Sigmoid colon (tissue), 7 donors: ENCODE measurements around the gene SLC9C2. TPM values are rescaled to one million over a fixed set of nuclear protein-coding genes. Genes with fewer than 3 reads are reported as not detected.

Source experiments
- DNase-seq: peaks from one replicate; pipeline ENCODE4 v3.0.0-alpha.2; 2019
- H3K27ac ChIP-seq, 4 donors: fragments of 200-600 bp; sonication (generic); one replicate each; pipeline ENCODE4 v1.5.1; 2016 to 2019; ENCODE audit warnings: mild to moderate bottlenecking in 1 of 4
- H3K27me3 ChIP-seq, 3 donors: fragments of 200-600 bp; sonication (generic); one replicate each; pipeline ENCODE4 v1.5.1; 2019; ENCODE audit warnings: mild to moderate bottlenecking in 1 of 3
- H3K36me3 ChIP-seq, 4 donors: fragments of 200-600 bp; sonication (generic); one replicate each; pipeline ENCODE4 v1.5.1; 2016 to 2019
- H3K4me1 ChIP-seq, 4 donors: fragments of 200-600 bp; sonication (generic); one replicate each; pipeline ENCODE4 v1.5.1; 2017 to 2019
- H3K4me3 ChIP-seq, 4 donors: fragments of 200-600 bp; sonication (generic); one replicate each; pipeline ENCODE4 v1.5.1; 2017 to 2019; ENCODE audit warnings: mild to moderate bottlenecking in 2 of 4, moderate library complexity in 1 of 4
- H3K9me3 ChIP-seq, 4 donors: fragments of 200-600 bp in 3 of 4; sonication (generic) in 3 of 4; one replicate each; pipeline versions ENCODE4 v1.5.1 to v1.6.1; 2013 to 2019
- EP300 ChIP-seq, 4 donors: sonication (generic); formaldehyde crosslinking; IDR thresholded peaks; one replicate each; pipeline ENCODE4 v1.6.1; 2017; ENCODE audit warnings: antibody characterized with exemption in 4 of 4
- POLR2A ChIP-seq, 2 donors: fragments of 450-650 bp; IDR thresholded peaks; one replicate each; pipeline ENCODE4 v1.6.1; 2016; ENCODE audit warnings: antibody characterized with exemption in 2 of 2, mild to moderate bottlenecking in 2 of 2, moderate library complexity in 2 of 2
- POLR2AphosphoS5 ChIP-seq, 4 donors: sonication (generic); formaldehyde crosslinking; IDR thresholded peaks; one replicate each; pipeline ENCODE4 v1.6.1; 2017; ENCODE audit warnings: antibody characterized with exemption in 4 of 4
- WGBS, 2 donors: extraction: QIAGEN DNeasy Blood & Tissue Kit; methylation state at CpG; one replicate each; pipeline ENCODE4 v1.1.7; 2013; 5-methylcytosine and 5-hydroxymethylcytosine counted together
- intact Hi-C: fragments of 100-400 bp; cut with DNase I; formaldehyde crosslinking; loops from one replicate; pipeline ENCODE4 v1.15.1; 2023
- polyA plus RNA-seq, 3 donors: library from polyadenylated mRNA; stranded (reverse); fragments of 200-250 nt; gene quantifications; one replicate each; pipeline ENCODE4 v1.2.3, GENCODE V29; 2013
- total RNA-seq, 4 donors: library from RNA; depleted of rRNA; stranded (reverse); fragments of >200 nt; gene quantifications; one replicate each; pipeline ENCODE4 v1.1.0, GENCODE V29; 2016
- TF ChIP-seq, protein P1 (sequence below), 4 experiments: fragments of 450-650 bp in 3 of 4; fragments of 200-600 bp in 1 of 4; IDR thresholded peaks; one replicate each; pipeline ENCODE4 v1.5.1; 2016 to 2019; ENCODE audit warnings: antibody characterized with exemption in 4 of 4, mild to moderate bottlenecking in 3 of 4, moderate library complexity in 2 of 4
- donor health status: healthy with polysubstance abuse.
- donor health status: Bipolar disorder and iron deficiency.
- donor health status: healthy.

Gene SLC9C2
- total and polyA plus RNA-seq, 7 donors = not detected

DNA sequence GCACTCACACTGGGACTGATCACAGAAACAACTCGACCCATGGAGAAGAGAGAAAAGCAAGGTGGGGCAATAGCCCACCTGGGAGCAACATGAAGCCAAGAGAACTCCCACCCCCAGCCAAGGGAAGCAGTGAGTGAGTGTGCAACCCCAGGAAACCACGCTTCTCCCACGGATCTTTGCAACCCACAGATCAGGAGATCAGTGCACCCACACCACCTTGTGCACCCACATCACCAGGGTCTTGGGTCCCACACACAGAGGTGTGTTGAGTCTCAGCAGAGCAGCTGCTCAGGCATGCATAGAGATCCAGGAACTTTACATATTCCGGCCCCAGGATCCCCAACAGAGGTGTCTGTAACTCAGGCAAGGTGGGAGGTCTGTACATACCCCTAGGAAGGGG, 143.0 kb downstream of the SLC9C2 start:
- no peaks in the 10 kb centered on the region for H3K4me1 ChIP-seq
- no peaks in the 10 kb centered on the region for H3K9me3 ChIP-seq
- WGBS, 2 donors = 80 to 86% methylated on average over 4 of the region's 4 CpGs
- H3K4me3 ChIP-seq = no peak overlapping the region
- no peak overlapping the region for H3K27ac ChIP-seq
- intact Hi-C loops = no loop called here
- TF ChIP-seq POLR2A (IDR thresholded peaks at IDR 0.05) (no peak), EP300 (IDR thresholded peaks at IDR 0.05) (no peak), POLR2AphosphoS5 (IDR thresholded peaks at IDR 0.05) (no peak)
- TF ChIP-seq, protein P1, sequence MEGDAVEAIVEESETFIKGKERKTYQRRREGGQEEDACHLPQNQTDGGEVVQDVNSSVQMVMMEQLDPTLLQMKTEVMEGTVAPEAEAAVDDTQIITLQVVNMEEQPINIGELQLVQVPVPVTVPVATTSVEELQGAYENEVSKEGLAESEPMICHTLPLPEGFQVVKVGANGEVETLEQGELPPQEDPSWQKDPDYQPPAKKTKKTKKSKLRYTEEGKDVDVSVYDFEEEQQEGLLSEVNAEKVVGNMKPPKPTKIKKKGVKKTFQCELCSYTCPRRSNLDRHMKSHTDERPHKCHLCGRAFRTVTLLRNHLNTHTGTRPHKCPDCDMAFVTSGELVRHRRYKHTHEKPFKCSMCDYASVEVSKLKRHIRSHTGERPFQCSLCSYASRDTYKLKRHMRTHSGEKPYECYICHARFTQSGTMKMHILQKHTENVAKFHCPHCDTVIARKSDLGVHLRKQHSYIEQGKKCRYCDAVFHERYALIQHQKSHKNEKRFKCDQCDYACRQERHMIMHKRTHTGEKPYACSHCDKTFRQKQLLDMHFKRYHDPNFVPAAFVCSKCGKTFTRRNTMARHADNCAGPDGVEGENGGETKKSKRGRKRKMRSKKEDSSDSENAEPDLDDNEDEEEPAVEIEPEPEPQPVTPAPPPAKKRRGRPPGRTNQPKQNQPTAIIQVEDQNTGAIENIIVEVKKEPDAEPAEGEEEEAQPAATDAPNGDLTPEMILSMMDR (IDR thresholded peaks at IDR 0.05) = no peak
- H3K36me3 ChIP-seq = peaks cover 0 to 30% (median 18%) of the 10 kb centered on the region in 4 donors
- DNase-seq = no peak
- H3K27me3 ChIP-seq = no peaks in the 10 kb centered on the region

DNA sequence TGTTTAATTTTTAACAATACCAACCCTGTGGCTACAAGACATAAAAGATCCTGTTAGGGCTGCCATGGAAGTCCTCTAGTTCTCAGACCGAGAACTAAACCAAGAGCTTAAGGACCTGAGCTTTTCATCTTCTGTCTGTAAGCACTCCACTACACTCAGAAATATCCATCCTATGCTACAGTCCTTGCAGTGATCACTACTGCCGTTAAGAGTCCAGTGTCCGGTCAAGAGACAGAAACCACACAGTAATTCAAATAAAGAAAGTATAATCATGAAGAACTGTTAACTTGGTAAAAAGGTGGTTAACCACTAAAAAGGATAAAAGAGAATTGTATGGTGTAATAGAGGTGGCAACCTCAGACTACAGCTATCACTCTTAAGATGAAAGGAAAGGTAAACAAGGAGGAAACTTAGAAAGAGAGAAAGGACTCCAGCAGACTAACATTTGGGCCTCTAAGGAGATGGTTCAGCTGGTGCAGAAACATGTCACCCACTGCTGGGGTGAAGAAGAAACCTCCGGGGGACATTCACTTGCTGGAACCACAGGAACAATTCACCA, 147.8 kb downstream of the SLC9C2 start:
- Histone ChIP-seq H3K27me3 (no peaks in the 10 kb centered on the region), H3K4me3 (no peak overlapping the region), H3K36me3 (peaks cover 0 to 6% (median 4%) of the 10 kb centered on the region in 4 donors), H3K4me1 (peaks cover 0 to 14% (median 10%) of the 10 kb centered on the region in 4 donors), H3K9me3 (no peaks in the 10 kb centered on the region), H3K27ac (no peak overlapping the region)
- intact Hi-C loops = no loop called here
- DNase-seq = no peak
- no peak for TF ChIP-seq POLR2AphosphoS5 (IDR thresholded peaks at IDR 0.05)
- TF ChIP-seq POLR2A (IDR thresholded peaks at IDR 0.05) = no peak
- no peak for TF ChIP-seq EP300 (IDR thresholded peaks at IDR 0.05)
- TF ChIP-seq, protein P1 (IDR thresholded peaks at IDR 0.05) = no peak
- WGBS, 2 donors = 76 to 91% methylated on average over 4 of the region's 4 CpGs

DNA sequence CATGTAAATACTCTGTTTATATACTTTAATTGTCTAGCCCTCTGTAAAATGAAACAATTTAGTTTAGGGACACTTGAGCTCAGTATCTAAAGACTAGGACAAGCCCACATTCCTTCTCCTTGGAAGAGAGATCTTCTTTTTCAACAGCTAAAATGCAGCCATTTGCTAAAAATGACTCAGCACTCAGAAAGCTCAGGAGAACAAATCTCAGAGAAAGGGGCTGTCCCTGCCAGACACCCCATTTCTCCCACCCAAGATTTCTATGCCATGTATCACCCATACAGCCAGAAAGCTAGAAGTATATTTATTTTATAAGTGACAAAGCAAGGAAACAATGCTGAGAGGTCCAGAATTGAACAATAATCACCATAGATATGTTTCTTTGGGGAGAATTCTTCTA, 148.9 kb downstream of the SLC9C2 start:
- TF ChIP-seq EP300 (IDR thresholded peaks at IDR 0.05) (no peak), POLR2AphosphoS5 (IDR thresholded peaks at IDR 0.05) (no peak), POLR2A (IDR thresholded peaks at IDR 0.05) (no peak)
- TF ChIP-seq, protein P1 (IDR thresholded peaks at IDR 0.05) = no peak
- Histone ChIP-seq H3K9me3 (no peaks in the 10 kb centered on the region), H3K36me3 (no peaks in the 10 kb centered on the region), H3K4me3 (no peak overlapping the region), H3K27ac (peak overlapping the region in 1 of 4 donors; percentile 83), H3K27me3 (no peaks in the 10 kb centered on the region), H3K4me1 (peaks cover 0 to 14% (median 10%) of the 10 kb centered on the region in 4 donors)
- DNase-seq = no peak
- intact Hi-C loops = loop anchor here (2.0 kb wide), 1 partner anchor 19 kb away; no protein-coding TSS in a partner anchor

DNA sequence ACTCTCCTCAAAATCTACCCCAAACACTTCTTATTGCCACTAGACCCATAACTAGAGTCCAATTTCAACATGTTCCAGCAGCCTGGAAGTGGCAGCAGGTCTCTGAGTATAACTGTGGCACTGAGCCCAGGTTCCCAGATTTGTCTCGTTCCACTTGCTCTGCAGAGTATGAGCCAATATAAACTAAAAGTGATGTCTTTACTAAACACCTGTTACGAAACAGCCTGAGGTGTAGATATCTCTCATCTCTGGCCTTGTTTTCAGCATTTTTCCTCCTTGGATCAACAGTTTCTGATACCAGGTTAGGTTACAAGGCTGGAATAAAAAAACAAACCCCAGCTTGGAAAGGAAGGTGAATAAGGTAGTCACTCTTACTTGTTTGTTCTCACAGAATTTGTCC, 150.9 kb downstream of the SLC9C2 start:
- H3K4me1 ChIP-seq = peaks cover 0 to 14% (median 10%) of the 10 kb centered on the region in 4 donors
- no peaks in the 10 kb centered on the region for H3K36me3 ChIP-seq
- peak overlapping the region; percentile 49 to 83 (median 57) for H3K27ac ChIP-seq
- H3K9me3 ChIP-seq = no peaks in the 10 kb centered on the region
- H3K27me3 ChIP-seq = no peaks in the 10 kb centered on the region
- TF ChIP-seq POLR2AphosphoS5 (IDR thresholded peaks at IDR 0.05) (peak in 2 of 4 donors; percentile 18 to 27), EP300 (IDR thresholded peaks at IDR 0.05) (no peak)
- no peak overlapping the region for H3K4me3 ChIP-seq
- intact Hi-C loops = loop anchor here (2.0 kb wide), 1 partner anchor 21 kb away; no protein-coding TSS in a partner anchor
- 32 to 78% methylated on average over 2 of the region's 2 CpGs for WGBS, 2 donors
- DNase-seq = peak; percentile 86

Other genes with a start within 250 kb of the SLC9C2 start
- gene PRDX6, start 125.7 kb downstream of the SLC9C2 start, total RNA-seq = 100 to 1,000 TPM; 128 to 205 (median 183) TPM
- gene PRDX6, start 125.7 kb downstream of the SLC9C2 start, polyA plus RNA-seq = 100 to 1,000 TPM; 292 to 804 (median 561) TPM
- not detected for gene TEX50, start 32.3 kb upstream of the SLC9C2 start, total RNA-seq
- not detected for gene TEX50, start 32.3 kb upstream of the SLC9C2 start, polyA plus RNA-seq
- under 1 TPM in 3 of 4 donors, not detected in 1; 0.27 to 0.71 (median 0.33) TPM for gene ANKRD45, start 66.8 kb upstream of the SLC9C2 start, total RNA-seq
- under 1 TPM in 2 of 3 donors, not detected in 1; 0.41 to 0.92 TPM for gene ANKRD45, start 66.8 kb upstream of the SLC9C2 start, polyA plus RNA-seq
- 10 to 100 TPM; 35.5 to 57.7 (median 42.6) TPM for gene KLHL20, start 111.9 kb upstream of the SLC9C2 start, total RNA-seq
- 10 to 100 TPM in 1 of 3 donors, 1 to 10 TPM in 2; 9.0 to 11.3 (median 9.8) TPM for gene KLHL20, start 111.9 kb upstream of the SLC9C2 start, polyA plus RNA-seq
- gene DARS2, start 221.6 kb upstream of the SLC9C2 start, total RNA-seq = 1 to 10 TPM; 5.2 to 10.0 (median 7.3) TPM
- 10 to 100 TPM in 2 of 3 donors, 1 to 10 TPM in 1; 8.4 to 15.7 (median 10.4) TPM for gene DARS2, start 221.6 kb upstream of the SLC9C2 start, polyA plus RNA-seq
- 1 to 10 TPM; 3.8 to 7.8 (median 5.4) TPM for gene CENPL, start 221.8 kb upstream of the SLC9C2 start, total RNA-seq
- 1 to 10 TPM; 1.8 to 5.7 (median 4.9) TPM for gene CENPL, start 221.8 kb upstream of the SLC9C2 start, polyA plus RNA-seq